Stimulated activated CD8-positive, alpha-beta memory T cell treated with anti-CD3 and anti-CD28 coated beads, Interleukin-15, amount 100 ng/mL, for 48 hours (primary cell): ENCODE measurements around the gene RBBP8.

Source experiments
- DNase-seq, 2 donors: peaks; one replicate each; pipeline ENCODE4 v3.0.0-alpha.2; 2020; ENCODE audit warnings: low read depth in 2 of 2

Gene RBBP8

DNA sequence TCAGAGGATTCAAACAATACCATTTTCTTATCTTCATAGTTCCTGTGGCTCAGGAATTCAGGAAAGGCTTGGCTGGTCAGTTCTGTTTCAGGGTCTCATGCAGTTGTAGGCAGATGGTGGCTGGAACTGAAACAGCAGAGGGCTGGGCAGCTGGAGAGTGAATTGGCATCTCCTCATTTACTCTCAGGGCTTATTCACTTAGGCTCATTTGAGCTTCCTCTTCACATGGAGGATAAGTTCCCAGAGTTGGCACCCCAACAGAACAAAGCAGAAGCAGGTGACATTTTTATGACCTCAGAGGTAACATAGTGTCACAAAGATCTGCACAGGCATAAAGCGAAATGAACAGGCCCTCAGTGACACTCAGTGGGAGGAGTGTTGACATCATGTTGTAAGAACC, 66.1 kb downstream of the RBBP8 start:
- DNase-seq, result no peak

- no peak for DNase-seq
Measured at GRCh38 chr18:22999647-23000046, 66.5 kb downstream of the RBBP8 start.

DNA sequence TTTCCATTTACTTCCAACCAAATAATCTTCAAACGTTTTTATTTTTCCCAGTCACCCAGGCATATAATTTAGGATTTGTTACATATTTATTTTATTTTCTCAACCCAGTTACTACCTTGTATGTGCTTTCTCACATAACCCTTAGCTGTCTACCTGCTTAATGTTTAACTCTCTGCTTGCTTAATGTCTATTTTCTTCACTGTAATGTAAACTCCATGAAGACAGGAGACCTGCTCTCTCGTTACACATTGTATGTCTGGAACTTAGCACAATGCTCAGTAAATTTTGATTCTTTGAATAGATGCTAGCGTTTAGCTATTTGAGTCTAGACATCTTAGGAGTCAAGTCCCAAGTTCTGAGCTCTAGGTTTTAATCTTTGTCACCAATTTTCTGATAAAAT, 70.2 kb downstream of the RBBP8 start:
- no peak for DNase-seq

- no peak for DNase-seq
Measured at GRCh38 chr18:23012249-23012648, 79.1 kb downstream of the RBBP8 start.

- no peak for DNase-seq
Measured at GRCh38 chr18:23020555-23021294, 87.6 kb downstream of the RBBP8 start.

GRCh38 chr18:23021623-23022022, 88.5 kb downstream of the RBBP8 start:
- DNase-seq, result no peak

DNA sequence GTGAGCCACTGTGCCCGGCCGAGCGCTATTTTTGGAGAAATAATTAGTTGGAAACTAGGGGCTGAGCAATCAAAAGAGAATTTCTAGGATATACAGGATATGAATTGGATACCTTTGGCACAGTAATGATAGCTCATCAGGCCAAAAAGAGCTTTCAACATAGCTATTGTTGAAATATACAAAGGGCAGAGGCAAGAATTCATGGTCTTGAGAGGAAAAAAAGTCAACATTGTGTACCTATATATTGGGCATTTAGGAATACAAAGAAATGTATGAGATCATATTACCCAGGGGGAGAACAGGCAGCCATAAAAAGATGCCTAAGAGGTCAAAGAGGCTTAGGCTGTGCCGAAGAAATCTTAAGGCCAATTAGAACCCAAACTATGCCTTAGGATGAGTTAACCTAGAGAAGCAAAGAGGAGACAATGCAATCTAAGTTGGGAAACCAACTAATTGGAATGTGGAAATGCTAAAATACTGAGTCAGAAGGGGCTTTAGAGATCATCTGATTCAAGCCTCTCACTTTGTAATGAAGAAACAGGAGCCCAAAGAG, 99.0 kb downstream of the RBBP8 start:
- no peak for DNase-seq

DNA sequence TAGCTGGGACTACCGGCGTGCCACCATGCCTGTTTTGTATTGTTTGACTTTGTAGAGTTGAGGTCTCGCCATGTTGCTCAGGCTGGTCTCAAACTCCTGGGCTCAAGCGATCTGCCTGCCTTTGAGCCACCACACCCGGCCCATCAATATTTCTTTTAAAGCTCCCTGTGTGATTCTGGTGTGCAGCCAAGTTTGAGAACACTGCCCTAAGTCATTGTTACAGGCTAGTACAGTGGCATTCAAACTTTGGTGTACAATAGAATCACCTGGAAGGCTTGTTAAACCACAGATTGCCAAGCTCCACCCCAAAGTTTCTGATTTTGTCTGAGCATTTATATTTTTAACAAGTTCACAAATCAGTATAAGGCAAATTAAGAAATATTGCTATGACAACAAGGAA, 99.9 kb downstream of the RBBP8 start:
- no peak for DNase-seq

DNA sequence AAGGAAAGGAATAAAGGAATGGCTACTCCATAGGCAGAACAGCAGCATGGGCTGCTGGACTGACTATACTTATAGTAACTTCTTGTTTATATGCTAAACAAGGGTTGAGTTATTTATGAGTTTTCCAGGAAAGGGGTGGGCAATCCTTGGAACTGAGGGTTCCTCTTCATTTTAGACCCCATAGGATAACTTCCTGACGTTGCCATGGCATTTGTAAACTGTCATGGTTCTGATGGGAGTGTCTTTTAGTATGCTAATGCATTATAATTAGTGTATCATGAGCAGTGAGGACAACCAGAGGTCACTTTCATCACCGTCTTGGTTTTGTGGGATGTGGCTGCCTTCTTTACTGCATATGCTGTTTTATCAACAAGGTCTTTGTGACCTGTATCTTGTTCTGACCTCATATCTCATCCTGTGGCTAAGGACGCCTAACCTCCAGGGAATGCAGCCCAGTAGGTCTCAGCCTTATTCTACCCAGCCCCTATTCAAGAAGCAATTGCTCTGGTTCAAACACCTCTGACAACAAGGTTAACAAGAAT, 103.6 kb downstream of the RBBP8 start:
- no peak for DNase-seq

GRCh38 chr18:23037646-23038045, 104.5 kb downstream of the RBBP8 start:
- DNase-seq, result no peak

DNA sequence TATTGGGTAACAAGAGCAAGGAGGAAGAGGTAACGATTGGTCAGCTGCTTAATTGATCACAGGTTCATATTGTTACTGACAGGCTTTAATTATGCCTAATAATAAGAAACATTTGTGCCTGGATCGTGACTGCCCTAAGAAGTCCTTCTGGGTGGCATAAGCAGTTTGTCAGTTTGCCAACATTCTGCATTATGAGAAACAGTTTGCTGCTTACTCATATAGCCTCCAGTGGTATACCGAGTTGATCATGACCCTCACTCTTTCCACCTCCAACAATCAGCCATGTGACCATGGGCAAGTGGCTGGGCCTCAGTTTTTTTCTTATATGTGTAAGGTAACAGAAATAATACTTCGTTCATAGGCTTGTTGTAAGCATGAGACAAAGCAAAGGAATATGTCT, 105.6 kb downstream of the RBBP8 start:
- DNase-seq, result no peak

DNA sequence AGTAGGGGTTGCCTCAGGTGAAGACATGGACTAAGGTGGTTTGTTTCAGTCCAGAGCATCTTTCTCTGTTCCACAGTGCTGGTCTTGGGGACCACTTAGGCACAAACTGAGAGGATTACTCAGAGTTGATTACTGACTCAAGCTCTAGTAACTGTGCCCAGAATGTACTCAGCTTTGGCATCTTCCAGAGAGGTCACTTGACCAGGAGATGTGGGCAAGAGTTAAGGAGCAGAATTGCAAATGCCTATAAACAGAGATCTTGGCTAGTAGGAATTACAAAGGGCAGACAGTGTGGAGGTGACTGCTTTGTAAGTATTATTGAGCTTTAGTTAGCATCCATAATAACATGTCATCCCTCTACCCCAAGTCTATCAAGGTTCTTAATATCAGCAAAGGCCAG, 109.0 kb downstream of the RBBP8 start:
- no peak for DNase-seq

- no peak for DNase-seq
Measured at GRCh38 chr18:23043803-23044376, 110.8 kb downstream of the RBBP8 start.

DNA sequence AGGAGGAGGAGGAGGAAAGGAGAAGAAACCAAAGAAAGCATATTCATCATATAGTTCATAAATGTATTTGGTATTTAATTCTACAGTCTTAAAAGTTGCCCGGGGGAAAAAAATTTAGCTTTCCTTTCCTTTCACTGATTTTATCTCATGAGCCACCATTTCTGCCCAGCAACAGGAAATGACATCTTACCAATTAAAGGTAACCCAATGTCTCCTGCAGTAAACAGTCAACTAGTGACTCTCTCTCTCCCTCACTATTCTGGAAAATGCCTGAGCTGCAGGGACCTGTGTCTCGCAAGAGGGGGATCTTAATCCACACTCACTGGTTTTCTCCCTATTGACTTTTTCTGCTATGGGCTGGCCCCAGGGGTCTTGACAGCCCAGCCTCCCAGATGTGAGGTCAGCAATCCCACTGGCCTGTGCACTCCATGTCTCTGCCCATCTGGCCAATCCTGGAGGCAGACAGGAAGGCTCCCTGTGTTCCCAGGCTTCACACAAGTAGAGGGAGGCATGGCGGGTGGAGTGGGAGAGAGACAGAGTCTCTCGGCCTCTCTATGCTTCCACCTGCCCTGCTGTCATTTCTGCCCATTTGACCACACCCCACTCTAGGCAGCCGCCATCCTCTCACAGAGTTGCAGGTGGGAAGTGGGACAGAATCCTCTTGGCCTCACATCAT, 116.7 kb downstream of the RBBP8 start:
- DNase-seq, result no peak

DNA sequence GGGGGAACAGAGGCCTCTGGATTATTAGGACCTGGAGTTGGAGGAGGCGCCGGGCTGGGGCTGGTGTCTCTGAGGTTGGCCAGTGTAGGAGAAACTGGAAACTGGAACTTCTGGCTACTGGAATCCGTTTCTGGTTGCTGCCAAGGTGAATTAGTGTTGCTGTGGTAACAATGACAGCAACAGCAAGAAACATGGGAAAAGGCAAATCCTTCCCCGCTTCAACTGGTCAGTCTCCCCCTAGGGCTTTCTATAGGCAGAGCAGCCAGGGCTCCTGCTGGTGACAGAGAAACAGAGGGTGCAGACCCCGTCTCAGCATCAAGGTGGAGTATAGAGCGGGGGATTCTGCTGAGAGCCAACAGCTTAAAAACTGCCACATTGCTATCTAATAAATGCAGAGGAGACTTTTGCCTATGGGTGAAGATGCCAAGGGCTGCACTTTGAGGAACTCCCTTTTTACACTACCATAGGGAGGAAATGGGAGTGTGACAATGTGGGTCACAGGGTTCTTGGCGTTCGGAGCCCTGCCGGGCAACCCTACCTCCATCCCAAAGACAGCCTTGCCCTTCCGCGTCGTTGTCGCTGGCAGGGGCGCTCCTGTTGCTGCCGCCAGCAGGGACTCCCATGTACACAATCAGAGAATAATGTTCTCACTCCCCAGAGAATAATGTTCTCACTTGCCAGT, 120.8 kb downstream of the RBBP8 start:
- DNase-seq, result no peak

GRCh38 chr18:23054553-23054952, 121.4 kb downstream of the RBBP8 start:
- no peak for DNase-seq

GRCh38 chr18:23056315-23056714, 123.2 kb downstream of the RBBP8 start:
- no peak for DNase-seq

DNA sequence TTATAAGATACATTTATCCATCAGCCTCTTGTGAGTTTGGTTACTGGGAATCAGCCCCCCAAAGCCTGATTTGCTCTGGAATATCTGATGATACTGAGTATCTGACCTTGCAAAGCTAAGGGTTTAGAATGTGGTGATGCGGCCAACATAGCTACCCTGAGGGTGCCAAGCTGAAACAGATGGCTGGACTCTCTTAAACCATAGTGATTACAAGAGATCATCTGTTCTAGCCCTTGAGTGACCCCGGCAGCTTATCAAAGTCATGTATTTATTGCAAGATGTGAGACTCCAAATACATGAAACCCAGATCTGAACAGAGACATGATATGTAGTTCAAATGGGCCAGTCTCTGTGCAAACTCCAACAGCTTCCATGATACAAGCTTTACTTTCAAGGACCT, 124.0 kb downstream of the RBBP8 start:
- DNase-seq, result no peak

GRCh38 chr18:23058746-23059415, 125.8 kb downstream of the RBBP8 start:
- no peak for DNase-seq

DNA sequence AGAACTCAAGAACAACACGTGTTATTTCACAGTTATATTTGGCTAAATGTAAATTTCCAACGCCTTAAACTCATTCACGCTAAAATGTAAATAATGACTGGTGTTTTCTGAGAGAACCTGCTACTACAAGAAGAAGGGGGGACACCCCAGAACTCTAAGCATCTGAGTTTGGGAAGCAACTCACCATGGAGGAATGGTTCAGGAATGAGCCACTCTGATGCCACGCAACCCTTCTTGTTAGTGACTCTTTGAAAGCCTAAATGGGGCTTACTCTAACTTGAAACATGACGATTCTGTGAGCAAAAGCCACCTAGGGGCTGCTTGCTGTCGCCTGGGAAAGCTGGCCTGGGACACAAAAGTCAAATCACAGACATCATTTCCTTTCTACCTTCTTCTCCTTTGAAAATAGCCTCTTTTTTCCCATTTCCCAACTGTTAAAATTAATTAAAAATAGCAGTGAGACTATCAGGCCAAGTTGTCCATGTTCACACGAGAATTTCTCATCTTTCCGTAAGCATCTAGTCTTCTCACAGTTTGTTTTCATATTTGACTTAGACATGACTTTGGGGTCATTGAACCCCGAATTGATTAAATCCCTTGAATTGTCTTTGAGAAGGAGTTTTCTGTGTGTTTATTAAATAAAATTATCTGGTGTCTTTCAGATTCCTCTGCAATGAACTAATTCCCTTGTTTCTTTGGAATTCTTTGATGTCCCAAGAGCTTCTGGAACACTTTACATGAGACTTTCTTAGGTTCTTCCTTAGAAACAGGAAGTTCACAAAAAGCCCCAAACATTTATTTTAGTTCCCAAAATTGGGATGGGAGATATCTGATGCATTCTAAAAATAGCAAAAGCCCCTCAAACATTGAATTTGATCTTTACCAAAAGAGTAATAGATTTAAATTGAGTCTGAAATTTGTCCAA, 126.7 kb downstream of the RBBP8 start:
- DNase-seq, result no peak
